Ishikawa (cell line): ENCODE data around the gene SGCE.

Experiments used
- CEBPB ChIP-seq: IDR thresholded peaks from 2 replicates; pipeline ENCODE4 v1.6.1; 2012
- CREB1 ChIP-seq: IDR thresholded peaks from 2 replicates; pipeline ENCODE4 v1.6.1; 2012; ENCODE audit warnings: low read depth
- EGR1 ChIP-seq: IDR thresholded peaks from 2 replicates; pipeline ENCODE4 v1.6.1; 2012
- EP300 ChIP-seq: IDR thresholded peaks from 2 replicates; pipeline ENCODE4 v1.6.1; 2012; ENCODE audit warnings: borderline replicate concordance
- FOXM1 ChIP-seq: IDR thresholded peaks from 2 replicates; pipeline ENCODE4 v1.6.1; 2012; ENCODE audit warnings: low read depth, borderline replicate concordance
- NFIC ChIP-seq: IDR thresholded peaks from 2 replicates; pipeline ENCODE4 v1.6.1; 2012
- RAD21 ChIP-seq: IDR thresholded peaks from 2 replicates; pipeline ENCODE4 v1.6.1; 2012; ENCODE audit warnings: low read depth
- TAF1 ChIP-seq: IDR thresholded peaks from 2 replicates; pipeline ENCODE4 v1.6.1; 2012; ENCODE audit warnings: low read depth, mild to moderate bottlenecking
- TCF12 ChIP-seq: IDR thresholded peaks from 2 replicates; pipeline ENCODE4 v1.6.1; 2012; ENCODE audit warnings: low read depth
- TEAD4 ChIP-seq: IDR thresholded peaks from 2 replicates; pipeline ENCODE4 v1.6.1; 2012
- YY1 ChIP-seq: IDR thresholded peaks from 2 replicates; pipeline ENCODE4 v1.6.1; 2012; ENCODE audit warnings: low read depth
- ZBTB7A ChIP-seq: IDR thresholded peaks from 2 replicates; pipeline ENCODE4 v1.6.1; 2012; ENCODE audit warnings: low read depth
- TF ChIP-seq, protein P1 (sequence below): IDR thresholded peaks from 2 replicates; pipeline ENCODE4 v1.6.1; 2012
- TF ChIP-seq, protein P2 (sequence below): IDR thresholded peaks from 2 replicates; pipeline ENCODE4 v1.6.1; 2012; ENCODE audit warnings: low read depth, mild to moderate bottlenecking
- TF ChIP-seq, protein P3 (sequence below): IDR thresholded peaks from 2 replicates; pipeline ENCODE4 v1.6.1; 2012

SGCE gene

DNA sequence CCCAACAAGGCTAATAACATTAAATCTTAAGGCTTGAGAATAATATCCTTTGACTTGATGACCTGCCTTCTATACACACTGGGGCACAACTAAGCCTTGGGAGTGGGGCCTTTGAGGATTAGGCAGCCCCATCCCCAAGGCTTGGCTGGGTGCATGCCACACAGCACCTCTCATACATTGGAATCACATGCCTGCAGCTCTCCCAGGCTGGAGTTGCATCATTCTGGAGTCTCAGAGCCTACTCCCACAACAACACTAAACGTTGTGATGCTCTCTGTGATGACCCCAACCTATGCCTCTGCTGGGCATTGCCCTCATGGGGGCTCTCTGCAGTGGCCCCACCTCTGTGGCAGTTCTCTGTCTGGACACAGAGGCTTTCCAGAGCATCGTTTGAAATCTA is 31.9 kb upstream of the SGCE start:
- TF ChIP-seq YY1 (no peak), EP300 (no peak), NFIC (no peak), CREB1 (no peak), EGR1 (no peak), ZBTB7A (no peak), TCF12 (no peak), TEAD4 (no peak), TAF1 (no peak), FOXM1 (no peak), CEBPB (no peak), RAD21 (no peak)
- TF ChIP-seq, protein P1, sequence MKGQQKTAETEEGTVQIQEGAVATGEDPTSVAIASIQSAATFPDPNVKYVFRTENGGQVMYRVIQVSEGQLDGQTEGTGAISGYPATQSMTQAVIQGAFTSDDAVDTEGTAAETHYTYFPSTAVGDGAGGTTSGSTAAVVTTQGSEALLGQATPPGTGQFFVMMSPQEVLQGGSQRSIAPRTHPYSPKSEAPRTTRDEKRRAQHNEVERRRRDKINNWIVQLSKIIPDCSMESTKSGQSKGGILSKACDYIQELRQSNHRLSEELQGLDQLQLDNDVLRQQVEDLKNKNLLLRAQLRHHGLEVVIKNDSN, result no peak
- TF ChIP-seq, protein P2, sequence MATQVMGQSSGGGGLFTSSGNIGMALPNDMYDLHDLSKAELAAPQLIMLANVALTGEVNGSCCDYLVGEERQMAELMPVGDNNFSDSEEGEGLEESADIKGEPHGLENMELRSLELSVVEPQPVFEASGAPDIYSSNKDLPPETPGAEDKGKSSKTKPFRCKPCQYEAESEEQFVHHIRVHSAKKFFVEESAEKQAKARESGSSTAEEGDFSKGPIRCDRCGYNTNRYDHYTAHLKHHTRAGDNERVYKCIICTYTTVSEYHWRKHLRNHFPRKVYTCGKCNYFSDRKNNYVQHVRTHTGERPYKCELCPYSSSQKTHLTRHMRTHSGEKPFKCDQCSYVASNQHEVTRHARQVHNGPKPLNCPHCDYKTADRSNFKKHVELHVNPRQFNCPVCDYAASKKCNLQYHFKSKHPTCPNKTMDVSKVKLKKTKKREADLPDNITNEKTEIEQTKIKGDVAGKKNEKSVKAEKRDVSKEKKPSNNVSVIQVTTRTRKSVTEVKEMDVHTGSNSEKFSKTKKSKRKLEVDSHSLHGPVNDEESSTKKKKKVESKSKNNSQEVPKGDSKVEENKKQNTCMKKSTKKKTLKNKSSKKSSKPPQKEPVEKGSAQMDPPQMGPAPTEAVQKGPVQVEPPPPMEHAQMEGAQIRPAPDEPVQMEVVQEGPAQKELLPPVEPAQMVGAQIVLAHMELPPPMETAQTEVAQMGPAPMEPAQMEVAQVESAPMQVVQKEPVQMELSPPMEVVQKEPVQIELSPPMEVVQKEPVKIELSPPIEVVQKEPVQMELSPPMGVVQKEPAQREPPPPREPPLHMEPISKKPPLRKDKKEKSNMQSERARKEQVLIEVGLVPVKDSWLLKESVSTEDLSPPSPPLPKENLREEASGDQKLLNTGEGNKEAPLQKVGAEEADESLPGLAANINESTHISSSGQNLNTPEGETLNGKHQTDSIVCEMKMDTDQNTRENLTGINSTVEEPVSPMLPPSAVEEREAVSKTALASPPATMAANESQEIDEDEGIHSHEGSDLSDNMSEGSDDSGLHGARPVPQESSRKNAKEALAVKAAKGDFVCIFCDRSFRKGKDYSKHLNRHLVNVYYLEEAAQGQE, result no peak
- TF ChIP-seq, protein P3, sequence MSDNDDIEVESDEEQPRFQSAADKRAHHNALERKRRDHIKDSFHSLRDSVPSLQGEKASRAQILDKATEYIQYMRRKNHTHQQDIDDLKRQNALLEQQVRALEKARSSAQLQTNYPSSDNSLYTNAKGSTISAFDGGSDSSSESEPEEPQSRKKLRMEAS, result no peak

DNA sequence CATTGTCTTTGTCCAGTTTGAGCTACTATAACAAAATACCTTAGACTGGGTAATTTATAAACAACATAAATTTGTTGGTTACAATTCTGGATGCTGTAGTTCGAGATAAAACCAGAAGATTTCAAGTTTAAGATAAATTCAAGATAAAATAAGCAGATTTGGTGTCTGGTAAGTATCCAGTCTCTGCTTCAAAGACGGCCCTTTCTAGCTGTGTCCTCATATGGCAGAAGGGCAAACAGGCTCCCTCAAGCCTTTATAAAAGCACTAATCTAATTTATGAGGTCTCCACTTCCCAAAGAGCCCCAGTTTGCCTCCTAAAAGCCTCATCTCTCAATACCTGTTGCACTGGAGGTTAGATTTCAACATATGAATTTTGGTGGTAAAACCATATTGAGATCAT is 31.1 kb upstream of the SGCE start:
- no peak for TF ChIP-seq ZBTB7A
- TF ChIP-seq NFIC, result no peak
- TF ChIP-seq CREB1, result no peak
- TF ChIP-seq EP300, result no peak
- TF ChIP-seq TEAD4, result no peak
- no peak for TF ChIP-seq TAF1
- no peak for TF ChIP-seq EGR1
- TF ChIP-seq, protein P3, result no peak
- TF ChIP-seq FOXM1, result no peak
- TF ChIP-seq CEBPB, result no peak
- TF ChIP-seq, protein P2, result no peak
- TF ChIP-seq, protein P1, result no peak
- TF ChIP-seq RAD21, result no peak
- no peak for TF ChIP-seq YY1
- no peak for TF ChIP-seq TCF12

DNA sequence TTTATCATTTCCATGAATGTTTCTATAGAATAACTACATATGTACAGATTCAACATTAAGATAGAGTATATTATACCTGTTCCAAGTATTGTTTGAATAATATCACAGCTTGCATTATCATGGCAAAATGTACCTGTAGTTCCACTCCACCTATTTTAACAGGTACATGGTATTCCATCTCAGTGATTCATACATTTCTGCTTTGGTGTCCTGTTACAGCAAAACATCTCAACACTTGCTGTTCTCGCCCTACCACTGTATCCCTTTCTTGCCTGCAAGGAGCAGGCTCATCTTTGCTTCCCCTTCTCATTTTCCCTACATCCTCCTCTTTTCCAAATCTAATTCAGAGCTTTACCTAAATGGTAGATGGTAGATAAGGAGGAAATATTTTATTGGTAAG is 27.1 kb upstream of the SGCE start:
- TF ChIP-seq TEAD4 (peak; percentile 64), RAD21 (no peak)

DNA sequence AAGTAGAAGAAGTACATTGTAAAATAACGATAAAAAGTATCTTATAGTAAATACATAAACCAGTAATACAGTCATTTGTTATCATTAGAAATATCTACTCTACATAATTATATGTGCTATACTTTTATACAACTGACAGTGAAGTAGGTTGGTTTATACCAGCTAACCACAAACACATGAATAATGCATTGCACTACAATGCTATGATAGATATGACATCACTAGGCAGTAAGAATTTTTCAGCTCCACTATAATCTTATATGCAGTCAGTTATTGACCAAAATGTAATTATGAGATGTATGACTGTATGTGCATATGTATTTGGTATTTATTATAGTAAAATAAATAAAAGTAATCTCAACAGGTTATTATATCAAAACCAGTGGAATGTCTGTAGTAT is 23.4 kb upstream of the SGCE start:
- TF ChIP-seq NFIC (no peak), CREB1 (no peak), CEBPB (no peak), RAD21 (no peak), TEAD4 (no peak), EGR1 (no peak), EP300 (no peak), TCF12 (no peak)
- TF ChIP-seq, protein P3, result no peak
- TF ChIP-seq, protein P2, result no peak
- TF ChIP-seq, protein P1, result no peak
